ENCODE measurements around the gene KMT2D.

The KMT2D gene, protein sequence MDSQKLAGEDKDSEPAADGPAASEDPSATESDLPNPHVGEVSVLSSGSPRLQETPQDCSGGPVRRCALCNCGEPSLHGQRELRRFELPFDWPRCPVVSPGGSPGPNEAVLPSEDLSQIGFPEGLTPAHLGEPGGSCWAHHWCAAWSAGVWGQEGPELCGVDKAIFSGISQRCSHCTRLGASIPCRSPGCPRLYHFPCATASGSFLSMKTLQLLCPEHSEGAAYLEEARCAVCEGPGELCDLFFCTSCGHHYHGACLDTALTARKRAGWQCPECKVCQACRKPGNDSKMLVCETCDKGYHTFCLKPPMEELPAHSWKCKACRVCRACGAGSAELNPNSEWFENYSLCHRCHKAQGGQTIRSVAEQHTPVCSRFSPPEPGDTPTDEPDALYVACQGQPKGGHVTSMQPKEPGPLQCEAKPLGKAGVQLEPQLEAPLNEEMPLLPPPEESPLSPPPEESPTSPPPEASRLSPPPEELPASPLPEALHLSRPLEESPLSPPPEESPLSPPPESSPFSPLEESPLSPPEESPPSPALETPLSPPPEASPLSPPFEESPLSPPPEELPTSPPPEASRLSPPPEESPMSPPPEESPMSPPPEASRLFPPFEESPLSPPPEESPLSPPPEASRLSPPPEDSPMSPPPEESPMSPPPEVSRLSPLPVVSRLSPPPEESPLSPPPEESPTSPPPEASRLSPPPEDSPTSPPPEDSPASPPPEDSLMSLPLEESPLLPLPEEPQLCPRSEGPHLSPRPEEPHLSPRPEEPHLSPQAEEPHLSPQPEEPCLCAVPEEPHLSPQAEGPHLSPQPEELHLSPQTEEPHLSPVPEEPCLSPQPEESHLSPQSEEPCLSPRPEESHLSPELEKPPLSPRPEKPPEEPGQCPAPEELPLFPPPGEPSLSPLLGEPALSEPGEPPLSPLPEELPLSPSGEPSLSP (N-terminal part only)

DNA sequence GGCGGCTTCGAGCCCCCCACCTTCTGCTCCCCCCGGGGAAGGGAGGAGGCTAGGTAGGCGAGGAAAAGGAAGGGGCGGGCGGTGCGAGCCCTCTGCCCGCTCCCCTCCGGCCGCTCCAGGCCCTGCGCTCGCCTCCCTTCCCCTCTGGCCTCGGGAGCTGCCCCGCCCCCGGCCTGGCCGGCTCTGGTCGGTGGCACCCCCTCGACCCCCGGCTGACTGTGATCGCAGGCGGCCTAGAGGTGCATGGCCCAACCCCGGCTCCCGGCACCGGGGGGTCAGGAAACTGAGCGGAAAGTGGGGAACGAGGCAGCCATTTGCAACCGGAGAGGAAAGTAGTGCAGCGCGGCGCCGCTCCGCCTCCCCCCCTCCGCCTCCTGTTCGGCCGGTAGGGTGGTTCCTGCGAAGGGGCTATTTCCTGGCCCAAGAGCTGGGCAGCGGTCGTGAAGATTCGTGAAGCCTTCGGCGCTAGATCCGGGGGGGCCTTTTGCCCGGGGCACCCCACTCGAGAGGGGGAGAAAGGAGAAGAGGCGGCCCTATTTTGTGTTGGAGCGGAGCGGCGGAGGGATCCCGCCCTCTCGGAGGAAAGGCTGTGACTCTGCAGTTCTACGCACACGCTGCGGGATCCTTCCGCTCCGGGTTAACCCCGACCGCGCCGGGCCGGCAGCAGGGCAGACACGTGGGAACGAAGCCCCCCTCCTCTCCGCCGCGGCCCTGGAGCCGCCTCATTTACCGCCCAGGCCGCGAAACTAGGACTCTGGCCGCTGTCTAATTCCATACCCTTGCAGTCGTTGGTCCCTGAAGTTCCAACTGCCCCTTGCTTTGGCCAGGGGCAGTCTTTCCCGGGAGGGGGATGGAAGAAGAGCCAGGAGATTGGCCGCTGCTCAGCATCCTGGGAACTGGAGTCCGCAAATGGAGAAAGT is at the start of gene KMT2D:
Gene KMT2D, minus strand, starts transcription at position 558 of the 920 bp plus-strand sequence. CDS start 5,470 bp downstream, outside the sequence.
- DNase-seq (ENCODE audit: low spot score): peak; percentile 94

DNA sequence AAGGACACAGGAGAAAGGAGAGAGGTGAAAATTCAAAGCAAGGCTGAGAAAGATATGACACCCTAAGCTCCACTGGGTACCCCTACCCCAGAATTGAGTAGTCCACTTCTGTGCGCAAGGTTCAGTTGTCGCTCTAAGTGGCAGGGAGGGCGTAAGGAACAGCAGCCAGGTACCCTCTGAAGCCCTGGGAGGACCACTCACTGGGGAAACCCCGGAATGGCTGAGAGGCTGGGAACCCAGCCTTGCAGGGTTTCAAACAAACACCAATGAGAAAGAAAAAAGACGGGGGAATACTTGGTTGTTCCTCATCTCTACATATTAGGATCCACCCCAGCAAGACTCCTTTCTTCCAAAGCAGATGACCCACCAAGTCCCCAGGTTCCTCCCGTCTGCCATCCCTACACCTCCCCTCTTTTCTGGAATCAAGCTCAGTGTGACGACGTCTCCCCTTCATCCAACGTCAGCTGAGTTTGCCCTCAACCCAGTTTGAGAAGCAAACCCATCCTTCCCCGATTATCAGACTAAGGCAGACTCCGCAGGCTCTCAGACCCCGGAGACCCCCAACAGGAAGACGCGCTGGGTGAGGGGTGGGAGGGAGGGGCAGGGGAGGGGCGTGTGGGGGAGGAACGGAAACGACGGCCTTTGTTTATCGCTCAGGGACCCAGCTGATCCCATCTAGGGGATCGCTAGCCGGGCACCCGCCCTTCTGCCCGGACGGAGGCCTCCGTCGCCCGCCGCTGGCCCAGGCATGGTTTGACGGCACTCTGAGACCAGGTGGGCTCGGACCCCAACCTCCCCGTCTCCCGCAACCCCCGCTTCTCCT is 49.3 kb upstream of the KMT2D start:
- peak; percentile 70 for DNase-seq (ENCODE audit: low spot score)

GRCh38 chr12:49108958-49109404 is 48.4 kb upstream of the KMT2D start:
- no peak for DNase-seq (ENCODE audit: low spot score)

DNA sequence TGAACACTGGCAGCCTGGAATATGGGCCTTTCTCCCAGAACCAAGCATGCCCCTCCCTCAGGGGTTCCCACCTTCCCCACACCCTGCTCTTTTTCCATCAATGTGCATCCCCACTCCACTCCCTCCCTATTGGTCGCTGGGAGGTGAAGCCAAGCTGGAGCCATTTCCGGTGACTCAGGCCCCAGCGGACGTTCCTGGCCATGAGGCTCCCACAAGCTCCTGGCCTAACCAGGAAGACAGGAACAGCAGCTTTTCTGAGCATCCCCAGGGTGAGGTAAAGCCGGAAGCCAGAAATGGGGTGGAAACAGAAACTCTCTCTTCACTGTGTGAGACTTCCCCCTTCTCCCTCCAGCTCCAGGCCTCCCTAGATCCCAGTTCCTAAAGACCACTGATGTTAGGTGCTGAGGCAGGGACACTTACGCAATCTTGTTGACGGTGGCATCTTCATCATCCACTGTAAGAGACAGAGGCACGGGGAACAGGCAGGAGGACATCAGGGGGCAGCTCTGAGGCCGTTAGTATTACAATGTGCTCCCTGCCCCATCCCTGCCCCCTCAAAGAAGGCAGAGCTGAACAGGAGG is 45.0 kb upstream of the KMT2D start:
- DNase-seq (ENCODE audit: low spot score): no peak

DNA sequence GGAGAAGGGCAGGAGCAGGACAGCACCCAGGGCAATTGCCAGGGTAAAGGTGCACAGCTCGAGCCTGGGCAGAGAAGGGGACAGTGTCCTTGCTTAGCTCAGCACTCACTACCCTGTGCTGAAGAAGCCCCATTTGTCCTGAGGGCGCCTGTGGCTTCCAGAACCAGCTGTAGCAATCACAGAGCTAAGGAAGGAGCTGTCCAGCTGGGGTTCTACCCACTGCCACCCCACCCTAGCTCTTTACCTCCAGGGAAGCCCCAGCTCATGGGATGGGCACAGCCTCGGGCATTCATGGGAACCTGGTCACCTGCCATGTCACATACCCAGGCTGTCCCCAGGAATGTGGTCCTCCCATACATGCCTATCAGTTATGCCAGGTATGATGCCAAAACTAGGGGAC is 44.2 kb upstream of the KMT2D start:
- no peak for DNase-seq (ENCODE audit: low spot score)

DNA sequence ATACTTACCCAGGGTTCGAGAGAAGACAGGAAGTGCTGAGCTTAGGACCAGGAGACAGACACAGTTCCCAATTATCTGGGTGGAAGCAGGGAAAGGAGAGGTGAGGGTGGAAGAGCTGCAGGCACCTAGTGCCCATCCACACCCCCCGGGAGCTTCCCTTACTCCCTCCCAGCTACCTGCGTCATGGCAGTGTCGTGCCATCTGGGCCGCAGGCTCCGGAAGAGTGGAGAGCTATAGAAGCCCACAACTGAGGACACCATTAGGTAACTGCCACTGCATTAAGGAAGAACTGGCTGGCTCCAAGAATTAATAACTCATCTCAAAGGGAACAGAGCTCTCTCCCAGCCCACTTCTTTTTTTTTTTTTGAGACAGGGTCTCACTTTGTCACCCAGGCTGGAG is 39.8 kb upstream of the KMT2D start:
- no peak for DNase-seq (ENCODE audit: low spot score)

DNA sequence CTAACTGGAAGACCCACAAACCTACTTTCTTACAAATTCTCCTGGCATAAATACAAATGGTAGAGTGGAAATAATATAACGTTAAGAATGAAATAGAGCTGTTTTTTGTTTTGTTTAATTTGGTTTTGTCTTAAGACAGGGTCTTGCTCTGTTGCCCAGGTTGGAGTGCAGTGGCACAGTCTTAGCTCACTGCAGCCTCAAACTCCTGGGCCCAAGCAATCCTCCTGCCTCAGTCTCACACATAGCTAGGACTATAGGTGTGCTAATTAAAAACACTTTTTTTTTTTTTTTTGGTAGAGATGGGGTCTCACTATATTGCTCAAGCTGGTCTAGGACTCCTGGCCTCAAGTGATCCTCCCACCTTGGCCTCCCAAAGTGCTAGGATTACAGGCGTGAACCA is 38.1 kb upstream of the KMT2D start:
- DNase-seq (ENCODE audit: low spot score): no peak

DNA sequence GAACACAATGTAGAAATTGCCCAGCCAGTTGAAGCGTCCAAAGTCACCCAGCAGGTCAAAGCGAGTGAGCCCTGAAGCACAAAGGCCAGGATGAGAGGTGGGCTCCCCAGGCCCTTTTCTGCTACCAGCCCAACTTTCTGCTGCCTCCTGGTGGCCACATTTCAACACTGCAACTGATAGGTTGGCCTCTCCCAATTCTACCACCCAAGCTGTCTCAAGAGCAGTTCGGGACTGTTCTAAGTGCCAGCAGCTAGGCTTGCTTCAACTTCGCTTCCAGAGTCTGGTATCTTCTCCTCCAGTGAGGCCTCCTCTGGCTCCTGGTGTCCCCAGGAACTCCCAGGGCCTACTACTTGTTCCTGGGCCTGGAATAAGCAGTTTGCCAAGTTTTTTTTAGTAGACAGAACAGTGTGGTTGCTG is 37.4 kb upstream of the KMT2D start:
- DNase-seq (ENCODE audit: low spot score): peak; percentile 83

GRCh38 chr12:49097381-49097780 is 36.8 kb upstream of the KMT2D start:
- DNase-seq (ENCODE audit: low spot score): no peak

- no peak for DNase-seq (ENCODE audit: low spot score)
Observed at GRCh38 chr12:49094975-49095365, 34.4 kb upstream of the KMT2D start.

GRCh38 chr12:49094160-49094974 is 33.8 kb upstream of the KMT2D start, which contains the start of gene DHH:
TSS of gene DHH (minus strand) at chr12:49094801. CDS start at chr12:49094512, 289 bp downstream.
- no peak for DNase-seq (ENCODE audit: low spot score)

- no peak for DNase-seq (ENCODE audit: low spot score)
Observed at GRCh38 chr12:49093792-49094159, 33.2 kb upstream of the KMT2D start.

DNA sequence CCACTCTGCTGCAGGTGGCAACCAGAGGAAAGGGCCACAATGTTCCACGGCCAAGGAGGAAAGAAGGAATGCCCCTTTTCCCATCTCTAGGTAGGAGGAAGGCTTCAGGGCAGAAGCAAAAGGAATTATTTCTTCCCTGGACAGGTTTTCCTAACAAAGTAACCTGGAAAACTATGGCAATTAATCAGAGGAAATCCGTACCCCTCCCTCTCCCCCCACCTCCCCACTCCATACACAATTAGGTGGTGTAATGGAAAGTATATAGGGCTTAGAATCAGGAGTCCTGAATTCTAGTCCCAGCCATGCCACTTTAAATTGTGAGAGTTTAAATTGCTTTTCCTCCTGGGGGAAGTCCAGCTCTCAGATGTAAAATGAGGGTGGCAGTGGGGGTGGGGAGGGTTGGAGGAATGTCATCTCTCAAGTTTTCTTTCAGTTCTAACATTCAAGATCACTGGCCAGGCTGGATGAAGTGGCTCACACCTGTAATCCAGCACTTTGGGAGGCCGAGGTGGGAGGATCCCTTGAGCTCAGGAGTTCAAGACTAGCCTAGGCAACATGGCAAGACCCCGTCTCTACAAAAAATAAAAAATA is 32.3 kb upstream of the KMT2D start:
- no peak for DNase-seq (ENCODE audit: low spot score)

DNA sequence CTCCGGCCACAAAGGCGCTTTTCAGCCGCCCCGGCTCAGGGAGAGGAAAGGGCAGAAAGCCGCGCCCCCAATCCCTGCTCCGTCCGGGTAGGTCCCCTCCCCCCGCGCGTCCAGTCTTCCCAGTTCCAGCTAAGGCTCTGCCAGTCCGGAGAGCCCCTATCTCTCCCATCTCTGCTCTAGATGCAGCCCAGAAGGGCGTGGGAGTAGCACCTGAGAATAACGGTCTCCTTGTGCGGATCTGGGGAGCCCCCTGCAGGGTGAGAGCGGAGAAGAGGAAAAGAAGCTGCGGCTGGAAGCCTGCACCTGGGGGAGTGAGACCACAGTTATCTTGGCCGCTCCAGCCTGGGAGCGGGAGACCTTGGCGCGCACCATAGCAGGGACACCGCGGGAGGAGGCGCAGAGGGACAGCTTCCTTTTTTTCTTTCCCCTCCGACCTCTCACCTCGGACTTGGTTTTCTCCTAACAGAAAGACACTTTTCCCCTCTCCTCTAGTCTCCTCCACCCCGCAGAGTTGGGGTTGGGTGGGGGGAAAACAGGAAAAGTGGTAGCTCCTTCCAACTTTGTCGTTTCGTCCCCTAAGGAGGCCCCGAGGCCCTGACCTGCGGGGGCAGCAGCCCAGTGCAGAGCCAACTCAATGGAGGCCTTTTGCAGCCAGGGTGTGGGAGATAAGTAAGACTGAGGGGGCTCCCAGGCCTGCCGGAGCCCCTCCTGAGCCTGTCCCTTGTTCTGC is 31.7 kb upstream of the KMT2D start:
- peak; percentile 76 for DNase-seq (ENCODE audit: low spot score)

DNA sequence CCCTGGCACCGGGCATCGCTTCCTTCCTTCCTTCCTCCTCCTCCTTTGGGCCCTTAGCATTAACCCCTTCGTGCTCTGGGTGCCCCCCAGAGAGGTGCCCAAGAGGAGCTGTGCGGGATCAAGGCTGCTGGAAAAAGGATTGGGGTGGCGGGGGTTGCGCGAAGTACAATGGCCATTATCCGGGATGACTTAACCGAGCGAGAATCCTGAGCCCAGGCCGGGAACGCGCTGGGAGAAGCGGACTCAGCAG is 31.2 kb upstream of the KMT2D start:
- no peak for DNase-seq (ENCODE audit: low spot score)

DNA sequence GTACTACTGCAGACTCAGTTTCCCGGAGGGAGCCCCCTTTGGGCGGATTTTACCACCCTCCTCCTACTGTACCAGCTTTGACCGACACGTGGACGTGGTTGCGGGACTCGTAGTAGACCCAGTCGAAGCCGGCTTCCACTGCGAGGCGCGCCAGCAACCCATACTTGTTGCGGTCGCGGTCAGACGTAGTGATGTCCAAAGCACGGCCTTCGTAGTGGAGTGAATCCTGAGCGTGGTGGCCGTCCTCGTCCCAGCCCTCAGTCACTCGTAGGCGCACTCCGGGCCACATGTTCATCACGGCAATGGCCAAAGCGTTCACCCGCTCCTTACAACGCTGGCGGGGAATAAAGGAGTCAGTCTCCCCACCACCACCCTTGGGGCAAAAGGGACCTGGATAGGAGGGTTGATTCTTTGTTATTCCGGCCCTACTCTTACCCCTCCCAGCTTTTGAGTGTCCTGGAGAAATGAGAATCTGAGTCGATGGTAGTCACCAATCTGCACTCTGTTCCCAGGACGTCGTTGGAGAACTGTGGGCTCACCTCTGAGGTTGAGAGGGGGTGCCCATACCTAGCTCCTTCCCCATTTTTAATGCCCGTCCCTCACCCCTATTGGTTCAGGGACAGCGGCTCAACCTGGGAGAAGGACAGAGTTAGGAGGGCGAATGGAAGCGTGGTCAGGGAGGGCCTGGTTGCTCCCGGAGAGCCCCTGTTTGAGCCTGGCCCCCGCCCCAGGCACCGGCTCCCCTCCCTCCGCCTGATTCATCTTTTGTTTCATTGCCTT is 30.7 kb upstream of the KMT2D start:
- DNase-seq (ENCODE audit: low spot score): no peak

DNA sequence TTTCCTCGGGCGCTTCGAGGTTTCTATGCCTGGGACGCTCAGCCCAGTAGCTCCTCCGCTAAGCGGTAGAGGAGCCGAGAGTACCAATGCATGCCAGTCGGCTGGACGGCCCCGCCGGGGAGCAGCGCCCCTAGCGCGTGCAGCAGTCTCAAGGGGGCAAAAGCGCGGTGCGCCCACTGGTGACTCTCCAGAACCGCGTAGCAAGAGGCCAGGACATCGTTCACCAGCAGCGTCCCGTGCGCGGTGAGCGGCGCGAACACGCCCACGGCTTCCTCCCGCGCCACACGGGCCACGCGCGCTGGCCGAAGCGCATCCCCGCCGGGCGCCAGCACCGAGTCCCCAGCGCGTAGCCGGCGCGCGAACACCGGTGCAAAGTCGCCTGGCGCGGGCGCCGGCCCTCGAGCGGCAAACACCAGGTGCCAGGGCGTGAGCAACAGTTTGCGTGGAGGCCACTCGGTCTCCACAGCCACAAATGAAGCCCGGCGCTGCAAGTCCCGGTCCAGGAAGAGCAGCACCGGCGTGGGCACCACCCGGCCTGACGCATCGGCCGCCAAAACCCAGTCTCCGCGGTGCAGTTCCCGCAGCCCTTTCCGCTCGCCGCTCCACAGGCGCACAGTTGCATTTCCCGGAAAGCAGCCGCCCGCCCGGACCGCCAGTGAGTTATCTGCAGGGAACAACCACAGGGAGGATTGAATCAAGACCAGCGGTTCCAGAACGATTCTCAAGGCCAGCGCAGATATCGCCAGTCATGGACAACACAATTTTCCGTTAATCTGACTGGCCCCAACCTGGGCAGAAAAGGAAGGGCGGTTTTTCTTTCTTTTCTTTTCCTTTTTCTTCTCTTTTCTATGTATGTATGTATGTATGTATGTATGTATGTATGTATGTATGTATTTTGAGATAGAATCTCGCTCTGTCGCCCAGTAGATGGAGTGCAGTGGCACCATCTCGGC is 29.5 kb upstream of the KMT2D start:
- no peak for DNase-seq (ENCODE audit: low spot score)

Data from D341Med (cell line).